IMR-90 (cell line): ENCODE data around the gene DUSP3. TPM values are rescaled to one million over a fixed set of nuclear protein-coding genes. Genes with fewer than 3 reads are reported as not detected.

Source experiments
- ATAC-seq: fragments of 200-7000 bp; cut with Tn5 transposase; 2 replicates; pipeline ENCODE4 v1.9.1; 2020; ENCODE audit warnings: low read depth, mild to moderate bottlenecking, moderate library complexity
- BruUV-seq: library from RNA; stranded (reverse); fragments of 400-500 nt; replicated peaks from 2 replicates; lab custom pipeline; 2021; lab: Mats Ljungman, UMichigan
- CTCF ChIA-PET: fragments of 300-600 bp; formaldehyde crosslinking; extraction: SDS; loops from one replicate; lab custom pipeline; 2021; ENCODE audit warnings: antibody characterized with exemption; lab: Yijun Ruan, JAX
- POLR2A ChIA-PET: fragments of 300-600 bp; sonication (Branson Sonifier 250); formaldehyde crosslinking; loops from one replicate; lab custom pipeline; 2022; ENCODE audit warnings: antibody characterized with exemption; ENCODE audit not compliant: unreplicated experiment; lab: Charles Lee
- DNase-seq: peaks from one replicate; pipeline ENCODE4 v3.0.0; 2013
- H2AFZ ChIP-seq: replicated peaks from 2 replicates; pipeline ENCODE3; 2013; ENCODE audit warnings: low read length, mild to moderate bottlenecking; ENCODE audit not compliant: poor library complexity
- H2AK5ac ChIP-seq: 2 replicates; pipeline ENCODE4 v1.6.1; 2013; ENCODE audit warnings: low read depth, low read length, inconsistent platforms
- H2AK9ac ChIP-seq: replicated peaks from 2 replicates; pipeline ENCODE3; 2013; ENCODE audit warnings: mild to moderate bottlenecking, low read depth, low read length, moderate library complexity; ENCODE audit not compliant: poor library complexity
- H2BK120ac ChIP-seq: 2 replicates; pipeline ENCODE4 v1.6.1; 2013; ENCODE audit warnings: low read depth, low read length, inconsistent platforms
- H2BK15ac ChIP-seq: 3 replicates; pipeline ENCODE4 v1.6.1; 2013; ENCODE audit warnings: low read depth, low read length, inconsistent platforms
- H2BK20ac ChIP-seq: 2 replicates; pipeline ENCODE4 v1.6.1; 2013; ENCODE audit warnings: low read depth, mild to moderate bottlenecking, inconsistent platforms, low read length, moderate library complexity
- H2BK5ac ChIP-seq: 2 replicates; pipeline ENCODE4 v1.6.1; 2013; ENCODE audit warnings: mild to moderate bottlenecking, low read depth, low read length, inconsistent platforms; ENCODE audit not compliant: poor library complexity, severe bottlenecking
- H3K14ac ChIP-seq: replicated peaks from 2 replicates; pipeline ENCODE4 v1.6.1; 2013; ENCODE audit warnings: low read depth, low read length, inconsistent platforms
- H3K18ac ChIP-seq: 2 replicates; pipeline ENCODE4 v1.6.1; 2013; ENCODE audit warnings: low read depth, low read length, control low read depth
- H3K23ac ChIP-seq: 2 replicates; pipeline ENCODE4 v1.6.1; 2013; ENCODE audit warnings: low read depth, low read length, inconsistent platforms
- H3K27ac ChIP-seq: 2 replicates; pipeline ENCODE4 v1.5.1; 2013; ENCODE audit warnings: mild to moderate bottlenecking, control low read depth, low read length; ENCODE audit not compliant: insufficient read depth
- H3K27me3 ChIP-seq: 2 replicates; pipeline ENCODE4 v1.6.1; 2013; ENCODE audit warnings: low read length; ENCODE audit not compliant: control insufficient read depth, insufficient read depth
- H3K36me3 ChIP-seq: 2 replicates; pipeline ENCODE4 v1.6.1; 2013; ENCODE audit warnings: low read length, mixed read lengths; ENCODE audit not compliant: control insufficient read depth, insufficient read depth
- H3K4ac ChIP-seq: 2 replicates; pipeline ENCODE4 v1.6.1; 2013; ENCODE audit warnings: low read depth, low read length, inconsistent platforms
- H3K4me1 ChIP-seq: 2 replicates; pipeline ENCODE4 v1.6.1; 2013; ENCODE audit warnings: low read length, mixed read lengths; ENCODE audit not compliant: control insufficient read depth, insufficient read depth
- H3K4me2 ChIP-seq: 2 replicates; pipeline ENCODE4 v1.6.1; 2013; ENCODE audit warnings: low read depth, mild to moderate bottlenecking, control low read depth, low read length, moderate library complexity
- H3K4me3 ChIP-seq: 2 replicates; pipeline ENCODE4 v1.5.1; 2013; ENCODE audit warnings: low read depth, mild to moderate bottlenecking, control low read depth, low read length, moderate library complexity; ENCODE audit not compliant: insufficient read depth
- H3K56ac ChIP-seq: 2 replicates; pipeline ENCODE4 v1.6.1; 2013; ENCODE audit warnings: low read length, inconsistent platforms; ENCODE audit not compliant: insufficient read depth; ENCODE audit errors: extremely low read depth
- H3K79me1 ChIP-seq, 2 experiments: 2 replicates each; pipeline ENCODE4 v1.6.1; 2013; ENCODE audit warnings: low read length in 2 of 2, inconsistent platforms in 1 of 2, low read depth in 1 of 2
- H3K9ac ChIP-seq: 2 replicates; pipeline ENCODE4 v1.6.1; 2013; ENCODE audit warnings: low read depth, low read length, control low read depth
- H3K9me1 ChIP-seq: 2 replicates; pipeline ENCODE4 v1.6.1; 2013; ENCODE audit warnings: low read length, inconsistent platforms; ENCODE audit not compliant: insufficient read depth
- H3K9me3 ChIP-seq: 2 replicates; pipeline ENCODE4 v1.6.1; 2013; ENCODE audit warnings: low read length; ENCODE audit not compliant: control insufficient read depth, insufficient read depth
- H4K20me1 ChIP-seq: 2 replicates; pipeline ENCODE4 v1.6.1; 2013; ENCODE audit warnings: low read length, inconsistent platforms; ENCODE audit not compliant: insufficient read depth
- H4K5ac ChIP-seq: 2 replicates; pipeline ENCODE4 v1.6.1; 2013; ENCODE audit warnings: mild to moderate bottlenecking, low read depth, low read length, control low read depth
- H4K8ac ChIP-seq, 2 experiments: 2 replicates each; pipeline ENCODE4 v1.6.1; 2013; ENCODE audit warnings: low read depth in 2 of 2, low read length in 2 of 2, control low read depth in 1 of 2, inconsistent platforms in 1 of 2
- H4K91ac ChIP-seq: 2 replicates; pipeline ENCODE4 v1.6.1; 2013; ENCODE audit warnings: low read depth, low read length, inconsistent platforms; ENCODE audit not compliant: insufficient read depth
- BHLHE40 ChIP-seq: fragments of 150-350 bp; IDR thresholded peaks from 2 replicates; pipeline ENCODE4 v1.6.1; 2016; ENCODE audit warnings: mild to moderate bottlenecking, low read depth, low read length
- CEBPB ChIP-seq: IDR thresholded peaks from 2 replicates; pipeline ENCODE4 v1.6.1; 2012; ENCODE audit warnings: low read depth, low read length, improper control_type of control experiment
- CHD1 ChIP-seq: IDR thresholded peaks from 2 replicates; pipeline ENCODE4 v1.6.1; 2012; ENCODE audit warnings: low read depth, low read length, improper control_type of control experiment
- FOS ChIP-seq: fragments of 150-350 bp; IDR thresholded peaks from 2 replicates; pipeline ENCODE4 v1.6.1; 2016; ENCODE audit warnings: low read depth, low read length
- MAFK ChIP-seq: IDR thresholded peaks from 2 replicates; pipeline ENCODE4 v1.6.1; 2012; ENCODE audit warnings: low read depth, low read length, improper control_type of control experiment
- MAZ ChIP-seq: IDR thresholded peaks from 2 replicates; pipeline ENCODE4 v1.6.1; 2012; ENCODE audit warnings: low read depth, mild to moderate bottlenecking, low read length, improper control_type of control experiment, moderate library complexity, borderline replicate concordance
- NFE2L2 ChIP-seq: fragments of 150-350 bp; IDR thresholded peaks from 2 replicates; pipeline ENCODE4 v1.6.1; 2016; ENCODE audit warnings: low read depth, mild to moderate bottlenecking, low read length
- RAD21 ChIP-seq: IDR thresholded peaks from 2 replicates; pipeline ENCODE4 v1.6.1; 2012; ENCODE audit warnings: low read length, improper control_type of control experiment
- RCOR1 ChIP-seq: IDR thresholded peaks from 2 replicates; pipeline ENCODE4 v1.6.1; 2012; ENCODE audit warnings: mild to moderate bottlenecking, low read length, improper control_type of control experiment; ENCODE audit not compliant: insufficient replicate concordance
- RFX5 ChIP-seq: IDR thresholded peaks from 2 replicates; pipeline ENCODE4 v1.8.0; 2012; ENCODE audit warnings: low read depth, mild to moderate bottlenecking, low read length, moderate library complexity
- SMC3 ChIP-seq: fragments of 150-350 bp; IDR thresholded peaks from 2 replicates; pipeline ENCODE4 v1.6.1; 2016; ENCODE audit warnings: low read depth, mild to moderate bottlenecking, antibody characterized with exemption, low read length, moderate library complexity
- WGBS, 2 experiments: methylation state at CpG; one replicate each; pipeline versions ENCODE4 v1.1.5 to v1.1.7; 2013; ENCODE audit warnings: missing lambda C conversion rate in 2 of 2; ENCODE audit not compliant: insufficient read length in 1 of 2; ENCODE audit errors: extremely low coverage in 2 of 2; 5-methylcytosine and 5-hydroxymethylcytosine counted together
- dilution Hi-C: fragments of 300-500 bp; cut with HindIII; formaldehyde crosslinking; loops from one replicate; pipeline ENCODE4 v1.14.3; 2018; ENCODE audit warnings: low sequenced_read_pairs; ENCODE audit not compliant: unreplicated experiment
- in situ Hi-C: fragments of 300-500 bp; cut with MboI; formaldehyde crosslinking; loops from 3 replicates; pipeline ENCODE4 v1.14.3; 2019; ENCODE audit warnings: low sequenced_read_pairs, inconsistent platforms, mixed read lengths
- intact Hi-C: fragments of 100-400 bp; cut with micrococcal nuclease; formaldehyde crosslinking; loops from 2 replicates; pipeline ENCODE4 v1.10.0; 2022
- polyA plus RNA-seq, 3 experiments: library from polyadenylated mRNA; depleted of rRNA; stranded (reverse); fragments of >200 nt; gene quantifications; 2 replicates each; pipeline ENCODE4 v1.2.3, GENCODE V29; 2012; ENCODE audit warnings: low replicate concordance in 1 of 3
- total RNA-seq: library from RNA; depleted of rRNA; stranded (reverse); fragments of >200 nt; gene quantifications from 2 replicates; pipeline ENCODE4 v1.2.3, GENCODE V29; 2012
- TF ChIP-seq, protein P1 (sequence below): conservative IDR thresholded peaks from 2 replicates; pipeline ENCODE4 v1.5.1; 2012; ENCODE audit warnings: mild to moderate bottlenecking, low read depth, low read length, improper control_type of control experiment
- TF ChIP-seq, protein P2 (sequence below): fragments of 150-350 bp; IDR thresholded peaks from 2 replicates; pipeline ENCODE4 v1.6.1; 2017; ENCODE audit warnings: mild to moderate bottlenecking, antibody characterized with exemption, low read length, low read depth
- TF ChIP-seq, protein P3 (sequence below): fragments of 150-350 bp; IDR thresholded peaks from 2 replicates; pipeline ENCODE4 v1.6.1; 2016; ENCODE audit warnings: low read depth, mild to moderate bottlenecking, low read length, moderate library complexity, borderline replicate concordance

Gene DUSP3
- total and polyA plus RNA-seq, 2 of the 4 experiments (the other 2 are of a cell fraction) = 33.3 to 40.9 TPM

DNA sequence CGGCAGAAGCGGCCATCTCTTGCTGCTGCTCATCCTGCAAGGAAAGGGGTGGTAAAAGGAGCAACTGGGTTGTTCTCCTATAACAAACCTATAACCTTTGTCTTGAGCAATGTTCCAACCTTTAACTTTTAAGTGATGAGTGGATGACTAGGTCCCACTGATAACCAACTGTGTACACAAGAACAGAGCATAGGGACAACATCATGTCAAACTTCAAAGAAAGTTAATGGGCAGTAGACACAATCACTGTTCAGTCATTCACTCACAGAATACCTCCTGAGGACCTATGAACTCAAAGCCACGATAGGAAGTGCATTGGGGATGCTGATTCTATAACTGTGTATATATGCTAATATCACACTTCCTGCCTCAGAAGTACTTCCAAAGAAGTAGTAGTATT, 23.1 kb upstream of the DUSP3 start:
- peaks cover 2% of the 10 kb centered on the region; the same call in 1 of the 2 replicates for H3K4me1 ChIP-seq
- H3K18ac ChIP-seq = no peak overlapping the region
- no peak overlapping the region for H2AFZ ChIP-seq
- CTCF ChIA-PET = no interaction called here
- TF ChIP-seq FOS = no peak
- no peak for TF ChIP-seq BHLHE40
- TF ChIP-seq MAZ = no peak
- TF ChIP-seq, protein P1, sequence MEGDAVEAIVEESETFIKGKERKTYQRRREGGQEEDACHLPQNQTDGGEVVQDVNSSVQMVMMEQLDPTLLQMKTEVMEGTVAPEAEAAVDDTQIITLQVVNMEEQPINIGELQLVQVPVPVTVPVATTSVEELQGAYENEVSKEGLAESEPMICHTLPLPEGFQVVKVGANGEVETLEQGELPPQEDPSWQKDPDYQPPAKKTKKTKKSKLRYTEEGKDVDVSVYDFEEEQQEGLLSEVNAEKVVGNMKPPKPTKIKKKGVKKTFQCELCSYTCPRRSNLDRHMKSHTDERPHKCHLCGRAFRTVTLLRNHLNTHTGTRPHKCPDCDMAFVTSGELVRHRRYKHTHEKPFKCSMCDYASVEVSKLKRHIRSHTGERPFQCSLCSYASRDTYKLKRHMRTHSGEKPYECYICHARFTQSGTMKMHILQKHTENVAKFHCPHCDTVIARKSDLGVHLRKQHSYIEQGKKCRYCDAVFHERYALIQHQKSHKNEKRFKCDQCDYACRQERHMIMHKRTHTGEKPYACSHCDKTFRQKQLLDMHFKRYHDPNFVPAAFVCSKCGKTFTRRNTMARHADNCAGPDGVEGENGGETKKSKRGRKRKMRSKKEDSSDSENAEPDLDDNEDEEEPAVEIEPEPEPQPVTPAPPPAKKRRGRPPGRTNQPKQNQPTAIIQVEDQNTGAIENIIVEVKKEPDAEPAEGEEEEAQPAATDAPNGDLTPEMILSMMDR = no peak
- no peak for TF ChIP-seq CEBPB
- no peak for TF ChIP-seq CHD1
- TF ChIP-seq RCOR1 = no peak
- TF ChIP-seq RAD21 = no peak
- no peak for TF ChIP-seq MAFK
- no peak for TF ChIP-seq NFE2L2
- TF ChIP-seq, protein P2, sequence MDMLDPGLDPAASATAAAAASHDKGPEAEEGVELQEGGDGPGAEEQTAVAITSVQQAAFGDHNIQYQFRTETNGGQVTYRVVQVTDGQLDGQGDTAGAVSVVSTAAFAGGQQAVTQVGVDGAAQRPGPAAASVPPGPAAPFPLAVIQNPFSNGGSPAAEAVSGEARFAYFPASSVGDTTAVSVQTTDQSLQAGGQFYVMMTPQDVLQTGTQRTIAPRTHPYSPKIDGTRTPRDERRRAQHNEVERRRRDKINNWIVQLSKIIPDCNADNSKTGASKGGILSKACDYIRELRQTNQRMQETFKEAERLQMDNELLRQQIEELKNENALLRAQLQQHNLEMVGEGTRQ = no peak
- TF ChIP-seq SMC3 = no peak
- TF ChIP-seq RFX5 = no peak
- TF ChIP-seq, protein P3, sequence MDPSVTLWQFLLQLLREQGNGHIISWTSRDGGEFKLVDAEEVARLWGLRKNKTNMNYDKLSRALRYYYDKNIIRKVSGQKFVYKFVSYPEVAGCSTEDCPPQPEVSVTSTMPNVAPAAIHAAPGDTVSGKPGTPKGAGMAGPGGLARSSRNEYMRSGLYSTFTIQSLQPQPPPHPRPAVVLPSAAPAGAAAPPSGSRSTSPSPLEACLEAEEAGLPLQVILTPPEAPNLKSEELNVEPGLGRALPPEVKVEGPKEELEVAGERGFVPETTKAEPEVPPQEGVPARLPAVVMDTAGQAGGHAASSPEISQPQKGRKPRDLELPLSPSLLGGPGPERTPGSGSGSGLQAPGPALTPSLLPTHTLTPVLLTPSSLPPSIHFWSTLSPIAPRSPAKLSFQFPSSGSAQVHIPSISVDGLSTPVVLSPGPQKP = no peak
- no peak overlapping the region for H4K5ac ChIP-seq
- H2BK5ac ChIP-seq = no peak overlapping the region
- no peak overlapping the region for H3K9ac ChIP-seq
- no TSS peak for BruUV-seq
- POLR2A ChIA-PET = no interaction called here
- H3K9me3 ChIP-seq = no peaks in the 10 kb centered on the region; the same call in 1 of the 2 replicates
- no CpG with 5 or more reads among the region's 3 CpGs for WGBS, 2 experiments
- peaks cover 5% of the 10 kb centered on the region for H3K36me3 ChIP-seq
- ATAC-seq (no peak), DNase-seq (no peak)
- H3K14ac ChIP-seq = no peak overlapping the region
- H2BK20ac ChIP-seq = no peak overlapping the region
- H3K56ac ChIP-seq = no peak overlapping the region
- no peak overlapping the region for H3K27ac ChIP-seq
- no peak overlapping the region for H2AK9ac ChIP-seq
- no peaks in the 10 kb centered on the region for H3K27me3 ChIP-seq
- peaks cover 5% of the 10 kb centered on the region; the same call in 1 of the 2 replicates for H4K20me1 ChIP-seq
- no peak overlapping the region for H4K91ac ChIP-seq
- in situ Hi-C loops (no loop called here), dilution Hi-C loops (no loop called here), intact Hi-C loops (no loop called here)
- H2AK5ac ChIP-seq = no peak overlapping the region
- no peaks in the 10 kb centered on the region for H3K79me1 ChIP-seq
- no peak overlapping the region for H4K8ac ChIP-seq
- H2BK120ac ChIP-seq = no peak overlapping the region
- no peak overlapping the region for H3K4ac ChIP-seq
- H3K4me2 ChIP-seq = no peak overlapping the region
- no peak overlapping the region for H2BK15ac ChIP-seq
- H3K23ac ChIP-seq = no peak overlapping the region
- no peak overlapping the region for H3K4me3 ChIP-seq
- H3K9me1 ChIP-seq = 0 out of 2 replicates have a peak, but pooled peaks cover 5% of the 10 kb centered on the region
